ENCODE results near the gene MRPL49. TPM values are rescaled to one million over a fixed set of nuclear protein-coding genes. Genes with fewer than 3 reads are reported as not detected.
"Not testable (repeated sequence)": the region's sequence is repeated elsewhere in the genome, so short reads cannot be mapped to it uniquely, and the experiment has no call there.

Gene MRPL49
- total RNA-seq, 1 experiment from 2014 or later = 44.5 TPM

- no peaks in the 10 kb centered on the region for H3K36me3 ChIP-seq (ENCODE audit: insufficient read depth, low read length)
- H3K4me3 ChIP-seq (ENCODE audit: low read length) = no peak overlapping the region
- H4K20me1 ChIP-seq (ENCODE audit: insufficient read depth, low read depth, low read length) = no peaks in the 10 kb centered on the region
- no peak overlapping the region for H3K4me2 ChIP-seq (ENCODE audit: low read depth, low read length, poor library complexity, severe bottlenecking)
- H3K9me3 ChIP-seq (ENCODE audit: low read length) = no peaks in the 10 kb centered on the region
- peak overlapping the region; percentile 85 for H2AFZ ChIP-seq (ENCODE audit: low read length)
- H3K9ac ChIP-seq (ENCODE audit: low read length) = no peak overlapping the region
- H3K9me2 ChIP-seq (replicated peaks; ENCODE audit: insufficient read depth, low read length) = no peaks in the 10 kb centered on the region
- no peak for DNase-seq
- no peaks in the 10 kb centered on the region for H3K27me3 ChIP-seq (ENCODE audit: low read length)
- no peaks in the 10 kb centered on the region for H3K79me2 ChIP-seq (ENCODE audit: low read length)
- H3K4me1 ChIP-seq (ENCODE audit: low read length) = no peaks in the 10 kb centered on the region
- H3K27ac ChIP-seq (ENCODE audit: low read length) = no peak overlapping the region
Observed at GRCh38 chr11:65169164-65169641, 47.1 kb downstream of the MRPL49 start.

GRCh38 chr11:65170058-65170534 lies 48.0 kb downstream of the MRPL49 start, which contains the start of gene SPDYC:
SPDYC (plus strand) TSS chr11:65170233; CDS start chr11:65171358, 1,125 bp downstream.
- H3K4me2 ChIP-seq (ENCODE audit: low read depth, low read length, poor library complexity, severe bottlenecking) = no peak within 1 kb of the TSS
- no peaks in the 10 kb centered on the region for H4K20me1 ChIP-seq (ENCODE audit: insufficient read depth, low read depth, low read length)
- H3K4me3 ChIP-seq (ENCODE audit: low read length) = no peak within 1 kb of the TSS
- no peaks in the 10 kb centered on the region for H3K9me2 ChIP-seq (replicated peaks; ENCODE audit: insufficient read depth, low read length)
- no peaks in the 10 kb centered on the region for H3K36me3 ChIP-seq (ENCODE audit: insufficient read depth, low read length)
- H3K4me1 ChIP-seq (ENCODE audit: low read length) = no peaks in the 10 kb centered on the region
- no peak for DNase-seq
- peak within 1 kb of the TSS; percentile 85 for H2AFZ ChIP-seq (ENCODE audit: low read length)
- H3K27ac ChIP-seq (ENCODE audit: low read length) = no peak within 1 kb of the TSS
- no peaks in the 10 kb centered on the region for H3K79me2 ChIP-seq (ENCODE audit: low read length)
- no peaks in the 10 kb centered on the region for H3K9me3 ChIP-seq (ENCODE audit: low read length)
- H3K9ac ChIP-seq (ENCODE audit: low read length) = no peak within 1 kb of the TSS
- no peaks in the 10 kb centered on the region for H3K27me3 ChIP-seq (ENCODE audit: low read length)

- no peaks in the 10 kb centered on the region for H3K9me3 ChIP-seq (ENCODE audit: low read length)
- H3K4me2 ChIP-seq (ENCODE audit: low read depth, low read length, poor library complexity, severe bottlenecking) = no peak overlapping the region
- H2AFZ ChIP-seq (ENCODE audit: low read length) = no peak overlapping the region
- no peaks in the 10 kb centered on the region for H3K27me3 ChIP-seq (ENCODE audit: low read length)
- H4K20me1 ChIP-seq (ENCODE audit: insufficient read depth, low read depth, low read length) = no peaks in the 10 kb centered on the region
- no peak for DNase-seq
- H3K36me3 ChIP-seq (ENCODE audit: insufficient read depth, low read length) = no peaks in the 10 kb centered on the region
- no peaks in the 10 kb centered on the region for H3K4me1 ChIP-seq (ENCODE audit: low read length)
- no peak overlapping the region for H3K27ac ChIP-seq (ENCODE audit: low read length)
- no peaks in the 10 kb centered on the region for H3K79me2 ChIP-seq (ENCODE audit: low read length)
- H3K9me2 ChIP-seq (replicated peaks; ENCODE audit: insufficient read depth, low read length) = no peaks in the 10 kb centered on the region
- no peak overlapping the region for H3K9ac ChIP-seq (ENCODE audit: low read length)
- no peak overlapping the region for H3K4me3 ChIP-seq (ENCODE audit: low read length)
Observed at GRCh38 chr11:65172600-65172999, 50.5 kb downstream of the MRPL49 start.

DNA sequence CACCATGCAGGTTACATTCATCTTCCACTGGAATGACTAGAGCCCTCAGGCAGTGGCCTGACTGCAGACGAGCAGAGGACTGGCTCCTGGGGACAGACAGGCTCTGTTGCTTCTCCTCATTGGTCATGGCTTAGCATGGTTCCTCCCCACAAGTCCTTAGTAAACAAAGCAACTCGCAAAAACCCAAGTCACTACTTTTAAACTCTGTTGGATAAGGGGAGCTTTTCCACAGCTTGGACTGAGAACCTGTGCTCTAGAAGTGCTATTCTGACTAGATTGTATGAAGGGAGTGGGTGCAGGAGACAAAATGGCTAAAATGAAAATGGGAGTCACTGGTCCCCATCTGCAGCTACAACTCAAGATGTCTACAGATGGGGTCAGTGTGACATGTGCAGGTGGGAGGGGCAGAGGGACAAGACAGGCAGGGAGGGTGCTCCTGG lies 52.5 kb downstream of the MRPL49 start:
- not testable (repeated sequence) for H3K9me3 ChIP-seq (ENCODE audit: low read length); H3K27me3 ChIP-seq (ENCODE audit: low read length); H2AFZ ChIP-seq (ENCODE audit: low read length); H3K4me2 ChIP-seq (ENCODE audit: low read depth, low read length, poor library complexity, severe bottlenecking); H3K9me2 ChIP-seq (replicated peaks; ENCODE audit: insufficient read depth, low read length); H3K4me3 ChIP-seq (ENCODE audit: low read length); H3K27ac ChIP-seq (ENCODE audit: low read length); H3K4me1 ChIP-seq (ENCODE audit: low read length); H3K79me2 ChIP-seq (ENCODE audit: low read length); H3K9ac ChIP-seq (ENCODE audit: low read length); DNase-seq; H4K20me1 ChIP-seq (ENCODE audit: insufficient read depth, low read depth, low read length); H3K36me3 ChIP-seq (ENCODE audit: insufficient read depth, low read length)

Small RNA genes within 50 kb of the gene (small RNA-seq; reads per million reads assigned to genes)
- gene HIGD1AP10 (not detected), gene PDCL2P2 (not detected), gene RNU2-23P (19.3 reads per million, percentile 96 among the genes with 10 or more reads in this experiment)

Other genes with a start within 250 kb of the MRPL49 start
- gene EHD1, start 243.7 kb upstream of the MRPL49 start, total RNA-seq (2014; rRNA removed; shearing (Covaris generic); ENCODE audit: low replicate concordance) = 30.8 and 77.3 TPM in 2 replicates
- gene ATG2A, start 205.1 kb upstream of the MRPL49 start, total RNA-seq (2014; rRNA removed; shearing (Covaris generic); ENCODE audit: low replicate concordance) = 16.2 and 24.6 TPM in 2 replicates
- 1.8 and 7.5 TPM in 2 replicates for gene PPP2R5B, start 197.6 kb upstream of the MRPL49 start, total RNA-seq (2014; rRNA removed; shearing (Covaris generic); ENCODE audit: low replicate concordance)
- not detected in 2 replicates for gene GPHA2, start 186.4 kb upstream of the MRPL49 start, total RNA-seq (2014; rRNA removed; shearing (Covaris generic); ENCODE audit: low replicate concordance)
- not detected in 2 replicates for gene MAJIN, start 150.2 kb upstream of the MRPL49 start, total RNA-seq (2014; rRNA removed; shearing (Covaris generic); ENCODE audit: low replicate concordance)
- gene BATF2, start 125.3 kb upstream of the MRPL49 start, total RNA-seq (2014; rRNA removed; shearing (Covaris generic); ENCODE audit: low replicate concordance) = 0.18 and 1.1 TPM in 2 replicates
- 28.9 and 44.4 TPM in 2 replicates for gene ARL2, start 108.2 kb upstream of the MRPL49 start, total RNA-seq (2014; rRNA removed; shearing (Covaris generic); ENCODE audit: low replicate concordance)
- 14.2 and 17.6 TPM in 2 replicates for gene SNX15, start 94.9 kb upstream of the MRPL49 start, total RNA-seq (2014; rRNA removed; shearing (Covaris generic); ENCODE audit: low replicate concordance)
- gene SAC3D1, start 81.1 kb upstream of the MRPL49 start, total RNA-seq (2014; rRNA removed; shearing (Covaris generic); ENCODE audit: low replicate concordance) = 1.9 and 11.9 TPM in 2 replicates
- not detected in 2 replicates for gene NAALADL1, start 63.8 kb upstream of the MRPL49 start, total RNA-seq (2014; rRNA removed; shearing (Covaris generic); ENCODE audit: low replicate concordance)
- 24.3 and 28.2 TPM in 2 replicates for gene CDCA5, start 38.3 kb upstream of the MRPL49 start, total RNA-seq (2014; rRNA removed; shearing (Covaris generic); ENCODE audit: low replicate concordance)
- gene ZFPL1, start 38.1 kb upstream of the MRPL49 start, total RNA-seq (2014; rRNA removed; shearing (Covaris generic); ENCODE audit: low replicate concordance) = 19.0 and 40.7 TPM in 2 replicates
- 78.9 and 193 TPM in 2 replicates for gene VPS51, start 26.1 kb upstream of the MRPL49 start, total RNA-seq (2014; rRNA removed; shearing (Covaris generic); ENCODE audit: low replicate concordance)
- 160 and 161 TPM in 2 replicates for gene TM7SF2, start 10.4 kb upstream of the MRPL49 start, total RNA-seq (2014; rRNA removed; shearing (Covaris generic); ENCODE audit: low replicate concordance)
- gene ZNHIT2, start 4.6 kb upstream of the MRPL49 start, total RNA-seq (2014; rRNA removed; shearing (Covaris generic); ENCODE audit: low replicate concordance) = 11.3 and 18.0 TPM in 2 replicates
- gene FAU, start 187 bp upstream of the MRPL49 start, total RNA-seq (2014; rRNA removed; shearing (Covaris generic); ENCODE audit: low replicate concordance) = 662 and 1,340 TPM in 2 replicates
- gene SYVN1, start 12.2 kb downstream of the MRPL49 start, total RNA-seq (2014; rRNA removed; shearing (Covaris generic); ENCODE audit: low replicate concordance) = 73.6 and 118 TPM in 2 replicates
- gene SPDYC, start 47.9 kb downstream of the MRPL49 start, total RNA-seq (2014; rRNA removed; shearing (Covaris generic); ENCODE audit: low replicate concordance) = not detected in 2 replicates
- gene CAPN1, start 59.6 kb downstream of the MRPL49 start, total RNA-seq (2014; rRNA removed; shearing (Covaris generic); ENCODE audit: low replicate concordance) = 96.5 and 115 TPM in 2 replicates
- 13.2 and 19.0 TPM in 2 replicates for gene POLA2, start 139.6 kb downstream of the MRPL49 start, total RNA-seq (2014; rRNA removed; shearing (Covaris generic); ENCODE audit: low replicate concordance)
- gene CDC42EP2, start 192.5 kb downstream of the MRPL49 start, total RNA-seq (2014; rRNA removed; shearing (Covaris generic); ENCODE audit: low replicate concordance) = 0.43 and 2.6 TPM in 2 replicates
- 34.0 and 44.5 TPM in 2 replicates for gene DPF2, start 211.5 kb downstream of the MRPL49 start, total RNA-seq (2014; rRNA removed; shearing (Covaris generic); ENCODE audit: low replicate concordance)
- gene TIGD3, start 232.4 kb downstream of the MRPL49 start, total RNA-seq (2014; rRNA removed; shearing (Covaris generic); ENCODE audit: low replicate concordance) = 0.11 and 0.83 TPM in 2 replicates